Peyer's patch (tissue), 4 donors: Measurements from ENCODE around the gene GPRIN3.

Experiments used
- POLR2A ChIP-seq, 2 donors: fragments of 450-650 bp; IDR thresholded peaks; one replicate each; pipeline ENCODE4 v1.5.1; 2017; ENCODE audit warnings: antibody characterized with exemption in 2 of 2, mild to moderate bottlenecking in 2 of 2, moderate library complexity in 2 of 2
- TF ChIP-seq, protein P1 (sequence below), 6 experiments: fragments of 450-650 bp in 4 of 6; fragments of 200-600 bp in 2 of 6; sonication (generic) in 1 of 6; IDR thresholded peaks; one replicate each; pipeline ENCODE4 v1.5.1; 2017 to 2019; ENCODE audit warnings: antibody characterized with exemption in 6 of 6, mild to moderate bottlenecking in 3 of 6, moderate library complexity in 1 of 6

DNA sequence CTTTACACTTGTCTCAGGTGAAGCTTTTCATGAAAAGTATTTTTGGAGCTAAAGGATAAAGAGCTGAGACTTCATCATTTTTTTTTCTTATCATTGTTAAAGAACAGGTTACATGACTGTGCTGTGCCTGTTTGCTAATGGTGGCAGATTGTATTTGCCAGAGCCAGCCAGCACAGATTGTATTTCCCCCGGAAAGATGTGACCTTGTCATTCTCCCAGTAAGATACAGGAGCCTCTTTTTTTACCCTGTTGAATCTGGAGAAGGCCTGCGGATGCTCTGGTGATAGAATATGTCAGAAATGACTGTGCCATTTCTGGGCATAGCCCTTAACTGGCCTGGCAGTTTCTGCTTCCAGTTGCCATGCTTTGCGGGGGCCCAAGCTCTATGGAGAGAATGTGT lies 91.9 kb downstream of the GPRIN3 start:
- TF ChIP-seq, protein P1, sequence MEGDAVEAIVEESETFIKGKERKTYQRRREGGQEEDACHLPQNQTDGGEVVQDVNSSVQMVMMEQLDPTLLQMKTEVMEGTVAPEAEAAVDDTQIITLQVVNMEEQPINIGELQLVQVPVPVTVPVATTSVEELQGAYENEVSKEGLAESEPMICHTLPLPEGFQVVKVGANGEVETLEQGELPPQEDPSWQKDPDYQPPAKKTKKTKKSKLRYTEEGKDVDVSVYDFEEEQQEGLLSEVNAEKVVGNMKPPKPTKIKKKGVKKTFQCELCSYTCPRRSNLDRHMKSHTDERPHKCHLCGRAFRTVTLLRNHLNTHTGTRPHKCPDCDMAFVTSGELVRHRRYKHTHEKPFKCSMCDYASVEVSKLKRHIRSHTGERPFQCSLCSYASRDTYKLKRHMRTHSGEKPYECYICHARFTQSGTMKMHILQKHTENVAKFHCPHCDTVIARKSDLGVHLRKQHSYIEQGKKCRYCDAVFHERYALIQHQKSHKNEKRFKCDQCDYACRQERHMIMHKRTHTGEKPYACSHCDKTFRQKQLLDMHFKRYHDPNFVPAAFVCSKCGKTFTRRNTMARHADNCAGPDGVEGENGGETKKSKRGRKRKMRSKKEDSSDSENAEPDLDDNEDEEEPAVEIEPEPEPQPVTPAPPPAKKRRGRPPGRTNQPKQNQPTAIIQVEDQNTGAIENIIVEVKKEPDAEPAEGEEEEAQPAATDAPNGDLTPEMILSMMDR (IDR thresholded peaks at IDR 0.05): no peak
- no peak for TF ChIP-seq POLR2A (IDR thresholded peaks at IDR 0.05)
